Central memory CD8-positive, alpha-beta T cell (primary cell): ENCODE measurements around the gene BIK.

Experiments
- ATAC-seq: fragments of 150-1000 bp; cut with Tn5 transposase; replicated peaks from 2 replicates; pipeline ENCODE4 v1.10.0; 2022; ENCODE audit warnings: mild to moderate bottlenecking, moderate FRiP score, moderate number of reproducible peaks; ENCODE audit not compliant: poor library complexity, severe bottlenecking; ENCODE audit errors: extremely low read depth
- DNase-seq, 2 donors: peaks; one replicate each; pipeline ENCODE4 v3.0.0; 2021; ENCODE audit warnings: low spot score in 2 of 2
- H3K27ac Mint-ChIP-seq: one replicate; pipeline ENCODE4 v1.8.0; 2022; ENCODE audit warnings: low read depth, mild to moderate bottlenecking, moderate library complexity, mixed read lengths
- H3K27me3 Mint-ChIP-seq: one replicate; pipeline ENCODE4 v1.8.0; 2022; ENCODE audit warnings: mixed read lengths
- H3K36me3 Mint-ChIP-seq: one replicate; pipeline ENCODE4 v1.8.0; 2022; ENCODE audit warnings: mild to moderate bottlenecking, moderate library complexity, mixed read lengths; ENCODE audit not compliant: insufficient read depth
- H3K4me1 Mint-ChIP-seq: one replicate; pipeline ENCODE4 v1.8.0; 2022; ENCODE audit warnings: mixed read lengths
- H3K4me3 Mint-ChIP-seq: one replicate; pipeline ENCODE4 v1.8.0; 2022; ENCODE audit warnings: mild to moderate bottlenecking, moderate library complexity, mixed read lengths
- H3K9me3 Mint-ChIP-seq: one replicate; pipeline ENCODE4 v1.8.0; 2022; ENCODE audit warnings: mixed read lengths

BIK gene

DNA sequence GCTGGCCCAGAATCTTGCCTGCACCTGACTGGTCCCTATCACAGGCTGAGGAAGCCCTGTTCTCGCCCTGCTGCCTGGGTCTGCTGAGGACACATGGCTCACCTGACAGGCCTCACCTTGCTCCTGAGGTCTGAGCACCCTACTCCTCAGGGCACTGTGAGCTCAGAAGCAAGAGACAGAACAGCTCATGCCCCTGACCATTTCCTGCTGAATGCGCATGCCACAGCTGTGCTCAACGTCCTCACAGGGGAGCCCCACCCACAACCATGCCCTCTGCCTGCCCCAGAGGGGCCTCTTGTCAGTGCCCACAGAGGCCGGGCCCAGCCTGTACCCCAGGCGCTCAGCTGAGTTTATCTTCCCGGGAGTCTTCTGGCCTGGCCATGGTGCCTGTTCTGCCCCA, 38.0 kb downstream of the BIK start:
- H3K27ac Mint-ChIP-seq, result no peak overlapping the region
- no peaks in the 10 kb centered on the region for H3K9me3 Mint-ChIP-seq
- ATAC-seq, result no peak
- DNase-seq, result no peak
- H3K27me3 Mint-ChIP-seq, result no peaks in the 10 kb centered on the region
- peaks cover 29% of the 10 kb centered on the region for H3K4me1 Mint-ChIP-seq
- peak overlapping the region; percentile 18 for H3K4me3 Mint-ChIP-seq
- peaks cover 5% of the 10 kb centered on the region for H3K36me3 Mint-ChIP-seq

DNA sequence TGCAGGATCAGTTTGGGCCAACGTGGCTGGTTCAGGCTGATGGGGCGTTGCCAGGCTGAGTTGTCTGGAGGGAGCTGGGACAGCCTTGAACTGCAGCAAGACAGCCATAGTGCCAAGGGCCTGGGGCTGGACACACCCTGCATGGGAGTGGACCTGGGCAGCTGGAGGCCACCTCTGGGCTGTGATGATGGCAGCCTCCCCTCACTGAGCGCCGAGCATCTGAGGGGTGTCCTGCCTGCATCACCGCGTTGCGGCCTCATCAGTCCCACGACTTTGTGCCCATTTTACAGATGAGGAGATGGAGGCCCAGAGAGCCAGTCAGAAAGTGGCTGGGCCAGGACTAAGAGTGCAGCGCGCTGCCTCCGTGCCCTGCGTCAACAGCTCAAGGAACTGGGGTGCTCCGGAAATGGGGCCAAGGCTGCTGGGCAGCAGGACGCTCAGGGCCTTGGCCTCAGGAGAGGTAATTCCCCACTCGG, 40.2 kb downstream of the BIK start:
- ATAC-seq, result no peak
- Mint-ChIP-seq H3K4me3 (peak overlapping the region; percentile 84), H3K27me3 (no peaks in the 10 kb centered on the region), H3K9me3 (no peaks in the 10 kb centered on the region), H3K4me1 (peaks cover 29% of the 10 kb centered on the region), H3K27ac (peak overlapping the region; percentile 80), H3K36me3 (peaks cover 5% of the 10 kb centered on the region)
- DNase-seq, result no peak

DNA sequence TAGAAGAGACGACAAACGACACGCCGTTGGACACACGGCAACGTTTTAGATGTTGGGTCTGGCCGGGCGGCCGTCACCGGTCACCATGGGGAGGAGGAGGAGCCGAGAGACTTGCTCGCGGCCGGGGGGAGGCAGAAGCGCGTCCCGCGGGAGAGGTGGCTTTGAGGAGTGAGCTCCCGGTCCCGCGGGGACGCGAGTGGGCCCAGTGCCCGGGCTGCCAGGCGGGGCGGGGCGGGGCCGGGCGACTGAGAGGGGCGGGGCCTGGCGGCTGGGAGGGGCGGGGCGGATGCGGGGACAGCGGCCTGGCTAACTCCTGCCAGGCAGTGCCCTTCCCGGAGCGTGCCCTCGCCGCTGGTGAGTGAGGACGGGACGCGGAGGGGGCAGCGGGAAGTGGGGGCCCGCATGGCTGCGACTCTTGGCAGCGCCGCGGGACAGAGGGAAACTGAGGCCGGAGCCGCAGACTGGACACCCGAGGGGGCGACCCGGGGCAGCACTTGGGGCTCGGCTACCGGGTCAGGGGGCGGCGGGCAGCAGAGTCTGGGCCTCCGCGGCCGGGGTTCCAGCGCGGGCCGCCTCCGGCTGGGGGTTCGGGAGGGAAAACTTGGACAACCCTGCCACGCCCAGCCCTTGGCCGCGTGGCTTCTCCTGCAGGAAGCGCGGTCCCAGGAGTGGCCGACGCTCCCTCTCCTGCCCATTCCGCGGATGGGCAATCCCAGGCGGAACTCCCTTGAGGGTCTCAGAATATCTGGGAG, 40.9 kb downstream of the BIK start, which contains the start of gene TSPO:
Gene TSPO (plus strand): TSS at position 309 of the 752 bp plus-strand sequence. CDS start 7,680 bp downstream, outside the sequence.
- Mint-ChIP-seq H3K9me3 (no peaks in the 10 kb centered on the region), H3K27ac (peak within 1 kb of the TSS; percentile 87), H3K4me1 (peaks cover 29% of the 10 kb centered on the region), H3K27me3 (no peaks in the 10 kb centered on the region), H3K4me3 (peak within 1 kb of the TSS; percentile 84), H3K36me3 (peaks cover 5% of the 10 kb centered on the region)
- peak in 1 of 2 donors; percentile 26 for DNase-seq
- no peak for ATAC-seq

DNA sequence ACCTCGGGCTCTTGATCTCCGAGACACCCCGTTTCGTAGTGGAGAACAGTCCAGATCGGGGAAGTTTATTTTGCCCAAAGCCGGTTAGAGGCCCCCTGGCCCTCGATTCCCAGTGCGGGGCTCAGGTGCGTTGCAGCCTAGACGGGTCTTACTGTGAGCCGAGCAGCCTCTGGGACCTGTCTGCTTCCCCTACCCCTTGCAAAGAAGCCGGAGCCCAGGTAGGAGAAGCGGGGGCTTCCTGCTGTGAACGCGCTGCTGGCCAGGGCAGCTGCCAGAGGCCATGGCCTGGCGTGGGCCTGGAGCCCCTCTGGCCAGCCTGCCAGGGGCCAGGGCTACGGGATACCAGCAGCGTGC, 41.4 kb downstream of the BIK start:
- H3K27me3 Mint-ChIP-seq, result no peaks in the 10 kb centered on the region
- peak overlapping the region; percentile 84 for H3K4me3 Mint-ChIP-seq
- H3K36me3 Mint-ChIP-seq, result peaks cover 5% of the 10 kb centered on the region
- no peaks in the 10 kb centered on the region for H3K9me3 Mint-ChIP-seq
- peaks cover 27% of the 10 kb centered on the region for H3K4me1 Mint-ChIP-seq
- DNase-seq (no peak), ATAC-seq (peak; percentile 33)
- H3K27ac Mint-ChIP-seq, result peak overlapping the region; percentile 87

DNA sequence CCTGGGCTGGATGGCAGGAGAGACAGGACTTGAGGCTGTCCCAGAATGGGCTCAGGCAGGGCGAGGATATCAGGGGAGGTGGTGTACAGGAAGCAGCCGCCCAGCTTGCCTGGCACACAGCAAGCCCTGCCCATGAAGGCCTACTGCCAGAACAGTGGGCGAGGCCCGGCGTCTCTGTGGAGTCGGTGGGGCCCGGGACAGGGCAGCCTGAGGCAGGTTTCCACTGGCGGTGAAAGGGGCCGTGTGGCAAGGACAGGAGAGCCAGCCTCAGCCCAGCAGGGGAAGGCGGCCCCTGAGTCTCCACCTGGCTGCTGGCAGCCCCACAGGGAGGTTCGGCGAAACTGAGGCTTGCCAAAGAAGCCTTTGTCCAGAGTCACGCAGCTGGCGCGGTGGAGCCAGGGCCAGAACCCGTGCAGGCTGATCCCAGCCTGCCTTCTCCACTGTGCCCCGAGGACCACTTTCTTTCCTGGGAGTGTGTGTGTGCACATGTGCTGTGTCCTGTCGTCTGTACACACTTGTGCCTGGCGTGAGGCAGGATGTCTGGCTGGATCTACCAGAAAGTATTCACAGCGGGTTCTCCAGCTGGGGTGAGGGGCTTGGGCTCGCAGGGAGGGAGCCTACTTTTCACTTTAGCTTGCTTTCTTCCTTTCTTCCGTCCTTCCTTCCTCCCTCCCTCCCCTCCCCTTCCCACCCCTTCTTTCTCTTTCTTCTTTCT, 42.0 kb downstream of the BIK start:
- ATAC-seq (peak; percentile 95), DNase-seq (peak in 1 of 2 donors; percentile 34)
- H3K36me3 Mint-ChIP-seq, result peaks cover 5% of the 10 kb centered on the region
- H3K27ac Mint-ChIP-seq, result peak overlapping the region; percentile 87
- H3K4me1 Mint-ChIP-seq, result peaks cover 23% of the 10 kb centered on the region
- H3K9me3 Mint-ChIP-seq, result no peaks in the 10 kb centered on the region
- peak overlapping the region; percentile 84 for H3K4me3 Mint-ChIP-seq
- H3K27me3 Mint-ChIP-seq, result no peaks in the 10 kb centered on the region

DNA sequence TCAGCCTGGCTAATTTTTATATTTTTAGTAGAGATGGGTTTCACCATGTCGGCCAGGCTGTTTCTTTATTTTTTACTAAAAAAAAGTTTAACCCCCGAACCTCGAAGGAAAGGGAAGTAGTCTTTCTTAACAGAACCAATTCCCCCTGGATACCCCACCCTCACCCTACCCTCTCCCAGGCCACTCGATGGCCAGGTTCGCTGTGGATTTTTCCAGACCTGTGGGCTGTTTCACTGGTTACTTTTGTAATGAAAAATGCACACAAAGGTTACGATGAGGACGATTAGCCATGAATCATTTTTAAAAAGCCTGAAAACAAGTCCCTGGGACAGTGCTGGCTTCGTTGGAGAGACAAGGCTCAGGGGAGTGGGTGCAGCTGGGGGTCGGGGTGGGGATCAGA, 43.3 kb downstream of the BIK start:
- no peak for DNase-seq
- H3K27ac Mint-ChIP-seq, result no peak overlapping the region
- H3K9me3 Mint-ChIP-seq, result no peaks in the 10 kb centered on the region
- ATAC-seq, result no peak
- H3K4me3 Mint-ChIP-seq, result peak overlapping the region; percentile 84
- peaks cover 5% of the 10 kb centered on the region for H3K36me3 Mint-ChIP-seq
- H3K4me1 Mint-ChIP-seq, result peaks cover 30% of the 10 kb centered on the region
- H3K27me3 Mint-ChIP-seq, result no peaks in the 10 kb centered on the region

DNA sequence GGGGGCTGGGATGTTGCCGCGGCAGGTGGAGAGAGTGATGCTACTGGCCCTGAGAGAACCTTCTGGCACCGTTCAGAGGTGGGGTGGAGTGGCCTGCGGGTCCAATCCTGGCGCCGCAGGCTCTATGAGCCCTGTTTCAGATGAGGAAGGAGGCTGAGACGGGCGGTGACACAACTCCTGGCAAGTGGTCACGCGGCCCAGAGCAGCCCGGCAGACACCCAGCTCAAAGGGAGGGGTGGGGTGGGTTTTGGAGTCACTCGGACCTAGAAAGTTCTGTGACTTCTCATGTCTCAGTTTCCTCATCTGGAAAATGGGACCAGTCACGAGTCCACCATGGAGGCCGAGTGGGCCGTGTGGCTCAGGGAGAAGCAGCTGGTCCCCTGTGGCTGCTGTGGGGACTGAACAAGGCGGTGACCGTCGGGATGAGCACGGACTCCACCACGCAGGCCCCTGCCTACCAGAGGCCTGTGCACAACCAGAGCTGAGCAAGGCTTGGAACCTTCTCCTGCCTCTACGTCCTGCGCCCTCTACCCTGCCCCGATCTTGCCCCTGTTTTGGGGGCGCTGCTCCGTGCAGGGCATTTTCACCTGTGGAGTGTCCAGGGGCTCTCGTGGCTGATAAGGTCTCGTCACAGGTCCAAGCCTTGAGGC, 44.5 kb downstream of the BIK start:
- ATAC-seq (no peak), DNase-seq (no peak)
- no peak overlapping the region for H3K4me3 Mint-ChIP-seq
- no peak overlapping the region for H3K27ac Mint-ChIP-seq
- no peaks in the 10 kb centered on the region for H3K9me3 Mint-ChIP-seq
- H3K36me3 Mint-ChIP-seq, result peaks cover 5% of the 10 kb centered on the region
- no peaks in the 10 kb centered on the region for H3K27me3 Mint-ChIP-seq
- peaks cover 30% of the 10 kb centered on the region for H3K4me1 Mint-ChIP-seq

DNA sequence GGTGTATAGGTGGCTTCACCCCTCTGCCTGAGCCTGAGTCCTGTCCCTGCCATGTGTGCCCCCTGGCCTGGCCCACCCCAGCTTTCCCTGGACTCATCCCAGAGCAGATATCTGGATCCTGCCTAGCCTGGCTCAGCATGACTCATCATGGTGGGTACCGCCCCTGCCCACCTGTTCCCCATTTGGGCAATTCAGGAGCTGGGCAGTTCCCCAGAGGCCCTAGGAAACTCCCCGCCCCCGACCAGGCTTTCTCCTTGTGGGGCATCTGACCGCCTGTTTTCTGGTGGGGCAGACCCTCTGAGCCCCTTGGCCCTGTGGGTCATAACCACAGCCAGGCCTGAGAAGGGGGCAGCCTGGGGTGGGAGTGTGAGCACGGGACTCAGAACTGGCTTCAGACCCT, 45.2 kb downstream of the BIK start:
- Mint-ChIP-seq H3K4me1 (peaks cover 28% of the 10 kb centered on the region), H3K4me3 (no peak overlapping the region), H3K9me3 (no peaks in the 10 kb centered on the region), H3K27me3 (no peaks in the 10 kb centered on the region), H3K27ac (no peak overlapping the region), H3K36me3 (peaks cover 5% of the 10 kb centered on the region)
- ATAC-seq, result no peak
- DNase-seq, result no peak

DNA sequence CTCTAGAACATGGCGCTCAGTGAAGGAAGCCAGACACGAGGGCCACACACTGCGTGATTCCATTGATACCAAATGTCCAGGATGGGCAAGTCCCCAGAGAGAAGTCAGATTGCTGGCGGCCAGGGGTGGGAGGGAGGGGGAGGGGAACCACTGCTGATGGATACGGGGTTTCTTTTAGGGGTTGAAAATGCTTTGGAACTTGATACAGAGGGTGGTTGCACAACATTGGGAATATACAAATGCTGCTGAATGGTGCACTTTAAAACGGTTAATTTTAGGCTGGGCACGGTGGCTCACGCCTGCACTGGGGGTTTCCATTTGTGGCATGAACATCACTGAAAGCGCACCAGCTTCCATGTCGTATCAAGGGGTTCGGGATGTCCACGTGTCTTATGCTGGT, 45.9 kb downstream of the BIK start:
- Mint-ChIP-seq H3K9me3 (no peaks in the 10 kb centered on the region), H3K36me3 (peaks cover 1% of the 10 kb centered on the region), H3K4me1 (peaks cover 24% of the 10 kb centered on the region), H3K27me3 (no peaks in the 10 kb centered on the region), H3K27ac (no peak overlapping the region), H3K4me3 (no peak overlapping the region)
- no peak for DNase-seq
- no peak for ATAC-seq

DNA sequence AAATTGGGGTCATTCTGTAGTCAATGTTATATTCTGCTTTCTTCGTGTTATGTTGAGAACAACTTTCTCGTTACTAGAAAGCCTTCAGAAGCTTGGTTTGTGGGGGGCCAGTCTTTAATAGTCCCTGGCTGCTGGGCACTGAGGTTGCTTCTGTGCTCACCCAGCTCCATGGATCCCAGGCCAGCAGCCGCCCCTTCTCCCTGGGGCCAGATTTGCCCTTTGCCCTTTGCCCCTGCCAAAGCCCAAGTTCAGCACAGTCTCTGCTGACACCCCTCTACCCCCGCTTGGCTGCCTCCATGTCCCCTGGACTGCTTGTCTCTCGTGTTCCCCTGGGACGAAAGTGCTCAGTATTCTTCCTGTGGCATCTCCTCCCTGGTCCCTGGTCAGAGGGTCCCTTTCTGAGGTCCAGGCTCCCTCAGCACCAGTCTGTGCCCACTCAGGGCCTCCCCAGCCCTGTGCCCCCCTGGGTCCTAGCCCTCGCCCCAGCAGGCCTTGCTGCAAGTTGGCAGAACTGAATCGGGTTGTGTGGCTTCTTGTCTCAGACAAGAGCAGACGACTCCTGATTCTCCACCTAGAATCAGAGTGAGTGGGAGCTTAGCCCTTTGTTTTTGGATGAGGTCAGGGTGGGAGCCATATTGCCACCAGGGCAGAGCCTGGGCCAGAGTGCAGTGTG, 47.5 kb downstream of the BIK start:
- Mint-ChIP-seq H3K4me3 (no peak overlapping the region), H3K9me3 (no peaks in the 10 kb centered on the region), H3K4me1 (peaks cover 15% of the 10 kb centered on the region), H3K27ac (peak overlapping the region; percentile 58), H3K36me3 (peaks cover 1% of the 10 kb centered on the region), H3K27me3 (no peaks in the 10 kb centered on the region)
- no peak for ATAC-seq
- no peak for DNase-seq

DNA sequence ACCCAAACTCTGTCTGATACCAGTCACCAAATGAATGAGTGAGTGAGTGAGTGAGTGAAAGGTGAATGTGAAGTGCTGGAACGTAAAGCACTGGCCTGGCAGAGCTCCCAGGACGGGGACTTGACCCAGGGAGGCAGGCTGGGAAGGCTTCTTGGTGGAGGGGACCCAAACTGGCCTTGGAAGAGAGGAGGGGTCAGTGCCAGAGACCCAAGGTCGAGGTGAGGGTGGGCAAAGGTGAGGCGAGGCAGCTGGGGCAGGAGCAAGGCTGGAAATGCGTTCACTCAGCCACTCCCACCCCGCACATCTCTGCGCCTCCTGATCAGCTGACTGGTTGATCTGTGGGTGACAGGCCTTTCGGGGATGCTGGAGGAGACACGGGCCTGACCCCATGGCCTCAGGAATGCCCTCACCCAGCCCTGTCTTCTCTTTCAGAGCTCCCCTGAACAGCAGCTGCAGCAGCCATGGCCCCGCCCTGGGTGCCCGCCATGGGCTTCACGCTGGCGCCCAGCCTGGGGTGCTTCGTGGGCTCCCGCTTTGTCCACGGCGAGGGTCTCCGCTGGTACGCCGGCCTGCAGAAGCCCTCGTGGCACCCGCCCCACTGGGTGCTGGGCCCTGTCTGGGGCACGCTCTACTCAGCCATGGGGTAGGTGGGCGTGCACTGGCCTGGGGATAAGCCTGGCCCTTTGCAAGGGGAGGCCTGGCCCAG, 48.4 kb downstream of the BIK start:
- ATAC-seq, result no peak
- Mint-ChIP-seq H3K27ac (peak overlapping the region; percentile 58), H3K4me1 (peaks cover 14% of the 10 kb centered on the region), H3K27me3 (no peaks in the 10 kb centered on the region), H3K9me3 (no peaks in the 10 kb centered on the region), H3K4me3 (no peak overlapping the region), H3K36me3 (peaks cover 1% of the 10 kb centered on the region)
- no peak for DNase-seq
